HepG2 (cell line): ENCODE data around the gene SPTSSB. TPM values are rescaled to one million over a fixed set of nuclear protein-coding genes. Genes with fewer than 3 reads are reported as not detected.

ENCODE experiments used
- HNRNPLL ChIP-seq: fragments of 200-400 bp; formaldehyde crosslinking; IDR thresholded peaks from 2 replicates; pipeline ENCODE4 v1.6.1; 2017; ENCODE audit warnings: mild to moderate bottlenecking, low read depth, low read length; ENCODE audit not compliant: poor library complexity, severe bottlenecking
- KLF11 ChIP-seq: IDR thresholded peaks from 2 replicates; pipeline ENCODE4 v1.6.1; 2016; ENCODE audit warnings: missing compliant biosample characterization
- MYC ChIP-seq: sonication (generic); formaldehyde crosslinking; IDR thresholded peaks from 2 replicates; pipeline ENCODE4 v1.9.0; 2021; ENCODE audit warnings: missing genetic modification reagents, borderline replicate concordance
- NPAS2 ChIP-seq: sonication (generic); formaldehyde crosslinking; IDR thresholded peaks from 2 replicates; pipeline ENCODE4 v1.8.0; 2022; ENCODE audit warnings: mild to moderate bottlenecking, missing genetic modification reagents, borderline replicate concordance
- RFXANK ChIP-seq: IDR thresholded peaks from 2 replicates; pipeline ENCODE4 v1.6.1; 2016
- SALL1 ChIP-seq: sonication (generic); formaldehyde crosslinking; IDR thresholded peaks from 2 replicates; pipeline ENCODE4 v1.8.0; 2022; ENCODE audit warnings: mild to moderate bottlenecking, missing genetic modification reagents
- TAF15 ChIP-seq: fragments of 200-400 bp; formaldehyde crosslinking; IDR thresholded peaks from one replicate; pipeline ENCODE4 v1.6.1; 2018; ENCODE audit warnings: mild to moderate bottlenecking, low read depth, low read length; ENCODE audit not compliant: poor library complexity, severe bottlenecking
- TCF12 ChIP-seq, 2 experiments: fragments of 450-650 bp in 1 of 2; sonication (generic) in 1 of 2; formaldehyde crosslinking in 1 of 2; IDR thresholded peaks; 2 replicates each; pipeline versions ENCODE4 v1.6.1 to v1.8.0; 2017 to 2022; ENCODE audit warnings: antibody characterized with exemption in 1 of 2, mild to moderate bottlenecking in 1 of 2, missing genetic modification reagents in 1 of 2, moderate library complexity in 1 of 2
- ZFYVE20 ChIP-seq: sonication (generic); formaldehyde crosslinking; IDR thresholded peaks from 2 replicates; pipeline ENCODE4 v1.8.0; 2023; ENCODE audit warnings: low read depth, mild to moderate bottlenecking, moderate library complexity, missing genetic modification reagents, borderline replicate concordance
- ZNF34 ChIP-seq: sonication (generic); formaldehyde crosslinking; IDR thresholded peaks from 2 replicates; pipeline ENCODE4 v1.4.0; 2020; ENCODE audit warnings: mild to moderate bottlenecking, missing genetic modification reagents, borderline replicate concordance
- ZNF761 ChIP-seq: sonication (generic); formaldehyde crosslinking; conservative IDR thresholded peaks from 2 replicates; pipeline ENCODE4 v1.4.0; 2020; ENCODE audit warnings: mild to moderate bottlenecking, missing genetic modification reagents
- ZNF788 ChIP-seq: sonication (generic); formaldehyde crosslinking; IDR thresholded peaks from 2 replicates; pipeline ENCODE4 v1.5.0; 2020; ENCODE audit warnings: mild to moderate bottlenecking, missing genetic modification reagents, borderline replicate concordance
- ZNF839 ChIP-seq: sonication (generic); formaldehyde crosslinking; IDR thresholded peaks from 2 replicates; pipeline ENCODE4 v1.4.0; 2020; ENCODE audit warnings: missing genetic modification reagents, mild to moderate bottlenecking, borderline replicate concordance
- polyA plus RNA-seq, 8 experiments: library from polyadenylated mRNA; depleted of rRNA in 3 of 8; stranded (reverse) in 7 of 8; unstranded in 1 of 8; fragments of >200 nt; fragmentation: Illumina TruSeq in 4 of 8; extraction: Trizol in 4 of 8; gene quantifications; 2 replicates each; pipeline versions ENCODE4 v1.2.1 to v1.2.3, GENCODE V29; 2011 to 2016; ENCODE audit warnings: low read depth in 4 of 8, missing spikeins in 1 of 8, mixed read lengths in 1 of 8; ENCODE audit not compliant: insufficient read depth in 1 of 8
- total RNA-seq, 5 experiments: library from RNA; depleted of rRNA; stranded (reverse); fragments of >200 nt; fragmentation: Illumina TruSeq; extraction: Trizol; gene quantifications; 2 replicates each; pipeline ENCODE4 v1.2.3, GENCODE V29; 2016; ENCODE audit warnings: low read depth in 1 of 5
- TF ChIP-seq, protein P1 (sequence below), 2 experiments: sonication (generic) in 1 of 2; formaldehyde crosslinking in 1 of 2; IDR thresholded peaks; 2 replicates each; pipeline versions ENCODE4 v1.4.0 to v1.6.1; 2018 to 2020; ENCODE audit warnings: missing genetic modification reagents in 2 of 2, borderline replicate concordance in 1 of 2, low read depth in 1 of 2, mild to moderate bottlenecking in 1 of 2, missing biosample characterization in 1 of 2
- TF ChIP-seq, protein P2 (sequence below): sonication (generic); formaldehyde crosslinking; IDR thresholded peaks from 2 replicates; pipeline ENCODE4 v1.8.1; 2023; ENCODE audit warnings: mild to moderate bottlenecking, moderate library complexity, missing genetic modification reagents
- TF ChIP-seq, protein P3 (sequence below): sonication (generic); formaldehyde crosslinking; IDR thresholded peaks from 2 replicates; pipeline ENCODE4 v1.8.0; 2022; ENCODE audit warnings: missing genetic modification reagents, low read depth, mild to moderate bottlenecking, borderline replicate concordance
- TF ChIP-seq, protein P4 (sequence below): sonication (generic); formaldehyde crosslinking; IDR thresholded peaks from 2 replicates; pipeline ENCODE4 v1.8.1; 2023; ENCODE audit warnings: mild to moderate bottlenecking, missing genetic modification reagents
- TF ChIP-seq, protein P5 (sequence below): sonication (generic); formaldehyde crosslinking; IDR thresholded peaks from 2 replicates; pipeline ENCODE4 v1.5.1; 2020; ENCODE audit warnings: mild to moderate bottlenecking, missing genetic modification reagents, moderate library complexity

The SPTSSB gene
- total and polyA plus RNA-seq, 2 of the 13 experiments (the other 11 are each of a cell fraction or from before 2014, with no cell fraction given) = 0.51 to 2.4 TPM

DNA sequence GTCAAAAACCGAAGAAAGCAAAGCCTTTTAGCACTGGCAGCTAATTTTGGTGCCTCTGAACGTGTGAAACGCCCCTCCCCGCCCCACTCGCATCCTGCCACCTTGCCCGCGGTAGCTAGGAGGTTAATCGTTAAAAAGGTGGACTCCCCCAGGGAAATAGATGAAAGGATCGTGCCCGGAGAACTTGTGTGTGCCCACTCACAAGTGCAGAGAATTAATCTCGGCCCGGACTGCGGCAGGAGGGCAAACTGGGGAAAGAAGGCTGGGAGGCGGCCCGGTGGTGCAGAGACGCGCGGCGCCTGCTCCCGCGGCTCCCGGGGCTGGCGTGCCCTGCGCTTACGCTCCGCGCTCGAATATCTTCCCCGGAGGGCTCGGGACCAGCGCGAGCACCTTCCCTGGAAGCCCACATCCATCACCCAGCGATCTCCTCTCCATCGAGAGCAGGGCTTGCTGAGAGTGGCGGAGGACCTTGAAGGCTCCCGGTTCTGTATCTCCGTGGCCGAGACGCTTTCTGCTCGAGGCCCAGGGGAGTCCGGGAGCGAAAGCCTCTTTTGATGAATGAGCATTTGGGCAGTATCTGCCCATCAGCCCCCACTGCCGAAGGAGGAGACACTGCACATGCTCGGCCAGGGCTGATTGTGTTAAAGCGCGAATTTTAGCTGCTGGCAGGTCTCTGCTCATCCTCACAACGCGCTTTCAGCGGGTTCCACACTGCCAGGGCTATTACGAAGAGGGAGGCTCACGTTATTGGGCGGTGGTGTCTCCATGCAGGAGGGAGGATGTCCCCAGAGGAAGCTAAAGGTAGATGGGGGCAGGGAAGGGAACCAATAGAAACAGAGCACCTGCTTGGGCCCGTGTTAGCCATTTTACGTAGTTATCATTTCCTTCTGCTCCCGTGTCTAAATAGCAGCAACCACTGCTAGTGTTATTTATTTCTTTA lies 1.3 kb upstream of the SPTSSB start (continued):
- TF ChIP-seq, protein P1, sequence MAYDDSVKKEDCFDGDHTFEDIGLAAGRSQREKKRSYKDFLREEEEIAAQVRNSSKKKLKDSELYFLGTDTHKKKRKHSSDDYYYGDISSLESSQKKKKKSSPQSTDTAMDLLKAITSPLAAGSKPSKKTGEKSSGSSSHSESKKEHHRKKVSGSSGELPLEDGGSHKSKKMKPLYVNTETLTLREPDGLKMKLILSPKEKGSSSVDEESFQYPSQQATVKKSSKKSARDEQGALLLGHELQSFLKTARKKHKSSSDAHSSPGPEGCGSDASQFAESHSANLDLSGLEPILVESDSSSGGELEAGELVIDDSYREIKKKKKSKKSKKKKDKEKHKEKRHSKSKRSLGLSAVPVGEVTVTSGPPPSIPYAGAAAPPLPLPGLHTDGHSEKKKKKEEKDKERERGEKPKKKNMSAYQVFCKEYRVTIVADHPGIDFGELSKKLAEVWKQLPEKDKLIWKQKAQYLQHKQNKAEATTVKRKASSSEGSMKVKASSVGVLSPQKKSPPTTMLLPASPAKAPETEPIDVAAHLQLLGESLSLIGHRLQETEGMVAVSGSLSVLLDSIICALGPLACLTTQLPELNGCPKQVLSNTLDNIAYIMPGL (CRISPR knock-in tag; IDR thresholded peaks at IDR 0.05; ENCODE audit: borderline replicate concordance in 1 of 2, low read depth in 1 of 2) = peak in 1 of 2 experiments; percentile 13; a peak in 1 of 4 replicates
- no peak for TF ChIP-seq MYC (CRISPR knock-in tag)
- TF ChIP-seq ZNF788 (CRISPR knock-in tag) = 0 out of 2 replicates have a peak, but pooled peaks have one; percentile 21
- no peak for TF ChIP-seq NPAS2
- TF ChIP-seq ZNF839 (CRISPR knock-in tag) = no peak
- peak; percentile 79 for TF ChIP-seq HNRNPLL
- TF ChIP-seq, protein P2, sequence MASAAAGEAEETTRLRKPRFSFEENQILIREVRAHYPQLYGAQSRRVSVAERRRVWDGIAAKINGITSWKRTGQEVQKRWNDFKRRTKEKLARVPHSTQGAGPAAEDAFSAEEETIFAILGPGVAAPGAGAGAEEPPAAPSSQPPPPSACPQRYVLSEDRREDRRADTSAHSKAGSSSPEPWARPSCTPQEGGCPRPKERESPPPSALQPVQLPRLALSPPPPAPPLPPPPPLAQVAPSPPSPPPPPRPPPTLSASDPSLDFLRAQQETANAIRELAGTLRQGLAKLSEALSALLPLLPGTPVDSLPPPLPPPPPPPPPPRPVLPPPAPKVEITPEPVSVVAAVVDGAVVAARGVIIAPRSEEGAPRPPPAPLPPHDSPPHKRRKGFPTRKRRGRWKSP (CRISPR knock-in tag) = 0 out of 2 replicates have a peak, but pooled peaks have one; percentile 28
- no peak for TF ChIP-seq TAF15
- TF ChIP-seq, protein P3, sequence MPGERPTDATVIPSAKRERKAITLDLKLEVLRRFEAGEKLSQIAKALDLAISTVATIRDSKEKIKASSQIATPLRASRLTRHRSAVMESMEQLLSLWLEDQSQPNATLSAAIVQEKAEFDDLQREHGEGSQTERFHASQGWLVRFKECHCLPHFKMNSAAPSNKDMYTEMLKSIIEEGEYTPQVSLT (CRISPR knock-in tag) = no peak
- 0 out of 2 replicates have a peak, but pooled peaks have one; percentile 20 for TF ChIP-seq ZNF34 (CRISPR knock-in tag)
- TF ChIP-seq, protein P4, sequence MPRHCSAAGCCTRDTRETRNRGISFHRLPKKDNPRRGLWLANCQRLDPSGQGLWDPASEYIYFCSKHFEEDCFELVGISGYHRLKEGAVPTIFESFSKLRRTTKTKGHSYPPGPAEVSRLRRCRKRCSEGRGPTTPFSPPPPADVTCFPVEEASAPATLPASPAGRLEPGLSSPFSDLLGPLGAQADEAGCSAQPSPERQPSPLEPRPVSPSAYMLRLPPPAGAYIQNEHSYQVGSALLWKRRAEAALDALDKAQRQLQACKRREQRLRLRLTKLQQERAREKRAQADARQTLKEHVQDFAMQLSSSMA (CRISPR knock-in tag) = no peak
- TF ChIP-seq ZFYVE20 (CRISPR knock-in tag) = 0 out of 2 replicates have a peak, but pooled peaks have one; percentile 10
- no peak for TF ChIP-seq RFXANK (CRISPR knock-in tag)
- TF ChIP-seq SALL1 (CRISPR knock-in tag) = peak; percentile 41
- TF ChIP-seq KLF11 (CRISPR knock-in tag) = no peak
- TF ChIP-seq ZNF761 = no peak
- no peak for TF ChIP-seq TCF12 (IDR thresholded peaks at IDR 0.05)
- TF ChIP-seq TCF12 (CRISPR knock-in tag; IDR thresholded peaks at IDR 0.05) = no peak
- TF ChIP-seq, protein P5, sequence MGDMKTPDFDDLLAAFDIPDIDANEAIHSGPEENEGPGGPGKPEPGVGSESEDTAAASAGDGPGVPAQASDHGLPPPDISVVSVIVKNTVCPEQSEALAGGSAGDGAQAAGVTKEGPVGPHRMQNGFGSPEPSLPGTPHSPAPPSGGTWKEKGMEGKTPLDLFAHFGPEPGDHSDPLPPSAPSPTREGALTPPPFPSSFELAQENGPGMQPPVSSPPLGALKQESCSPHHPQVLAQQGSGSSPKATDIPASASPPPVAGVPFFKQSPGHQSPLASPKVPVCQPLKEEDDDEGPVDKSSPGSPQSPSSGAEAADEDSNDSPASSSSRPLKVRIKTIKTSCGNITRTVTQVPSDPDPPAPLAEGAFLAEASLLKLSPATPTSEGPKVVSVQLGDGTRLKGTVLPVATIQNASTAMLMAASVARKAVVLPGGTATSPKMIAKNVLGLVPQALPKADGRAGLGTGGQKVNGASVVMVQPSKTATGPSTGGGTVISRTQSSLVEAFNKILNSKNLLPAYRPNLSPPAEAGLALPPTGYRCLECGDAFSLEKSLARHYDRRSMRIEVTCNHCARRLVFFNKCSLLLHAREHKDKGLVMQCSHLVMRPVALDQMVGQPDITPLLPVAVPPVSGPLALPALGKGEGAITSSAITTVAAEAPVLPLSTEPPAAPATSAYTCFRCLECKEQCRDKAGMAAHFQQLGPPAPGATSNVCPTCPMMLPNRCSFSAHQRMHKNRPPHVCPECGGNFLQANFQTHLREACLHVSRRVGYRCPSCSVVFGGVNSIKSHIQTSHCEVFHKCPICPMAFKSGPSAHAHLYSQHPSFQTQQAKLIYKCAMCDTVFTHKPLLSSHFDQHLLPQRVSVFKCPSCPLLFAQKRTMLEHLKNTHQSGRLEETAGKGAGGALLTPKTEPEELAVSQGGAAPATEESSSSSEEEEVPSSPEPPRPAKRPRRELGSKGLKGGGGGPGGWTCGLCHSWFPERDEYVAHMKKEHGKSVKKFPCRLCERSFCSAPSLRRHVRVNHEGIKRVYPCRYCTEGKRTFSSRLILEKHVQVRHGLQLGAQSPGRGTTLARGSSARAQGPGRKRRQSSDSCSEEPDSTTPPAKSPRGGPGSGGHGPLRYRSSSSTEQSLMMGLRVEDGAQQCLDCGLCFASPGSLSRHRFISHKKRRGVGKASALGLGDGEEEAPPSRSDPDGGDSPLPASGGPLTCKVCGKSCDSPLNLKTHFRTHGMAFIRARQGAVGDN = peak; percentile 54
